Measurements from ENCODE around the gene SYT17.

Gene SYT17

GRCh38 chr16:19130852-19131824, 36.9 kb upstream of the SYT17 start (continued):
- no peak for TF ChIP-seq ZNF677 (tag by site-specific recombination; IDR thresholded peaks at IDR 0.05)
- no peak for TF ChIP-seq ZNF19 (tag by site-specific recombination; IDR thresholded peaks at IDR 0.05; ENCODE audit: low read depth)
- no peak for TF ChIP-seq ZNF600 (tag by site-specific recombination; IDR thresholded peaks at IDR 0.05)
- no peak for TF ChIP-seq HOXC10 (CRISPR knock-in tag; IDR thresholded peaks at IDR 0.05)
- peak; percentile 61; the same call in 1 of the 2 replicates for TF ChIP-seq ZNF24 (tag by site-specific recombination; IDR thresholded peaks at IDR 0.05)
- no peak for TF ChIP-seq ZNF701 (tag by site-specific recombination; IDR thresholded peaks at IDR 0.05)
- TF ChIP-seq IKZF3 (tag by site-specific recombination; IDR thresholded peaks at IDR 0.05): peak; percentile 45; the same call in 1 of the 2 replicates
- TF ChIP-seq ZNF404 (tag by site-specific recombination; IDR thresholded peaks at IDR 0.05): no peak
- peak; percentile 54; the same call in 1 of the 2 replicates for TF ChIP-seq ZBTB20 (tag by site-specific recombination; IDR thresholded peaks at IDR 0.05)
- TF ChIP-seq ZNF214 (tag by site-specific recombination; IDR thresholded peaks at IDR 0.05; ENCODE audit: borderline replicate concordance): no peak
- no peak for TF ChIP-seq SCRT1 (tag by site-specific recombination; IDR thresholded peaks at IDR 0.05; ENCODE audit: borderline replicate concordance)
- peak; percentile 54 for TF ChIP-seq ZXDB (tag by site-specific recombination; IDR thresholded peaks at IDR 0.05)
- no peak for TF ChIP-seq ZSCAN5A (tag by site-specific recombination; IDR thresholded peaks at IDR 0.05)
- no peak for TF ChIP-seq ZNF112 (tag by site-specific recombination; IDR thresholded peaks at IDR 0.05)
- TF ChIP-seq GLIS1 (tag by site-specific recombination; IDR thresholded peaks at IDR 0.05): peak; percentile 65
- peak; percentile 64 for TF ChIP-seq ZIC2 (tag by site-specific recombination; IDR thresholded peaks at IDR 0.05)
- no peak for TF ChIP-seq KLF1 (tag by site-specific recombination; IDR thresholded peaks at IDR 0.05)
- TF ChIP-seq ZNF362 (tag by site-specific recombination; IDR thresholded peaks at IDR 0.05): no peak
- peak; percentile 87 for TF ChIP-seq ZFHX2 (tag by site-specific recombination; conservative IDR thresholded peaks at IDR 0.05)
- no peak for TF ChIP-seq ZNF777 (tag by site-specific recombination; IDR thresholded peaks at IDR 0.05; ENCODE audit: borderline replicate concordance)
- TF ChIP-seq ZNF488 (tag by site-specific recombination; IDR thresholded peaks at IDR 0.05): no peak
- TF ChIP-seq KLF8 (tag by site-specific recombination; IDR thresholded peaks at IDR 0.05): peak; percentile 50; the same call in 1 of the 2 replicates
- TF ChIP-seq ZNF423 (tag by site-specific recombination; IDR thresholded peaks at IDR 0.05): no peak
- TF ChIP-seq ZNF518A (tag by site-specific recombination; conservative IDR thresholded peaks at IDR 0.05; ENCODE audit: low read depth): peak; percentile 37; the same call in 1 of the 2 replicates
- no peak for TF ChIP-seq ZNF121 (tag by site-specific recombination; IDR thresholded peaks at IDR 0.05)
- no peak for TF ChIP-seq ZNF449 (tag by site-specific recombination; IDR thresholded peaks at IDR 0.05)
- no peak for TF ChIP-seq SALL2 (tag by site-specific recombination; IDR thresholded peaks at IDR 0.05; ENCODE audit: borderline replicate concordance)
- TF ChIP-seq ZNF596 (tag by site-specific recombination; IDR thresholded peaks at IDR 0.05): 0 out of 2 replicates have a peak, but pooled peaks have one; percentile 9
